ENCODE results near the gene CR1L.
A peak's percentile ranks its signal among the peaks of the same experiment; 100 is the strongest.
"Not testable (repeated sequence)": the region's sequence is repeated elsewhere in the genome, so short reads cannot be mapped to it uniquely, and the experiment has no call there.

The CR1L gene

GRCh38 chr1:207644852-207645634 is at the start of gene CR1L:
TSS of gene CR1L (plus strand) at chr1:207645133. CDS start at chr1:207645234, 101 bp downstream.
- no peak for DNase-seq

GRCh38 chr1:207603777-207604176 is 41.2 kb upstream of the CR1L start:
- no peak for DNase-seq

GRCh38 chr1:207605444-207606361 is 39.2 kb upstream of the CR1L start:
- DNase-seq, result no peak

GRCh38 chr1:207606362-207606755 is 38.6 kb upstream of the CR1L start:
- DNase-seq, result no peak

- no peak for DNase-seq
Measured at GRCh38 chr1:207612762-207613161, 32.2 kb upstream of the CR1L start.

- DNase-seq, result peak; percentile 31
Measured at GRCh38 chr1:207619871-207620542, 24.9 kb upstream of the CR1L start.

DNA sequence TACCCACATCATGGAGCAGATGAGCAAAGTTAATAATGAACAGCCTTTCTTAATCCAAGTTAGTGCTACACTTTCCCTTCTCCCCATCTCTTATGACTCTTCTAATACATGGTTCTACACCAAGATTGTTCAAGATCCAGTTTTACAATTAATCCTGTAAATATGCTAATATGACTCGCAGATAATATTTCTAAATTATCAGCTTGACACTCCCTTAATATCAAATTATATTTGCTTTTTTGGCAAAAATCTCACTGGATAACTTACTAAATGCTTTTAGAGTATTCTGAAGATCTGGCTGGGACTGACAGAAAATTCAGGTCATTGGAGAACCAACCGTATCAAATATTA is 24.4 kb upstream of the CR1L start:
- DNase-seq, result no peak

- DNase-seq, result not testable (repeated sequence)
Measured at GRCh38 chr1:207625504-207626071, 19.3 kb upstream of the CR1L start.

GRCh38 chr1:207626972-207627337 is 18.0 kb upstream of the CR1L start:
- no peak for DNase-seq

DNA sequence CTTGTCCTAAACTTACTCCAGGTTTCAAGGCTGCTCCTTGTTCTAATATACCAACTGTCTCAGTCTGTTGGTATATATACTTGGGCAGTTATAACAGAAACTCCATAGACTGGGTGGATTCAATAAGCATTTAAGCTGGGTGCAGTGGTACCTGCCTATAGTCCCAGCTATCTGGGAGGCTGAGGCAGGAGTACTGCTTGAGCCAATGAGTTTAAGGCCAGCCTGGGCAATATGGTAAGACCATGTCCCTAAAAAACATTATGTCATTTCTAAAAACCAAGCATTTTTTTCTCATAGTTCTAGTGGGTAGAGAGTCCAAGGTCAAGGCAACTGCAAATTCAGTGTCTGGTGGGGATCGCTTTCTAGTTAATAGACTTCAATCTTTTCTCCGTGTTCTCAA is 17.4 kb upstream of the CR1L start:
- DNase-seq, result no peak

- DNase-seq, result no peak
Measured at GRCh38 chr1:207628776-207629175, 16.2 kb upstream of the CR1L start.

GRCh38 chr1:207631137-207631536 is 13.8 kb upstream of the CR1L start:
- DNase-seq, result no peak

GRCh38 chr1:207633226-207633625 is 11.7 kb upstream of the CR1L start:
- no peak for DNase-seq

DNA sequence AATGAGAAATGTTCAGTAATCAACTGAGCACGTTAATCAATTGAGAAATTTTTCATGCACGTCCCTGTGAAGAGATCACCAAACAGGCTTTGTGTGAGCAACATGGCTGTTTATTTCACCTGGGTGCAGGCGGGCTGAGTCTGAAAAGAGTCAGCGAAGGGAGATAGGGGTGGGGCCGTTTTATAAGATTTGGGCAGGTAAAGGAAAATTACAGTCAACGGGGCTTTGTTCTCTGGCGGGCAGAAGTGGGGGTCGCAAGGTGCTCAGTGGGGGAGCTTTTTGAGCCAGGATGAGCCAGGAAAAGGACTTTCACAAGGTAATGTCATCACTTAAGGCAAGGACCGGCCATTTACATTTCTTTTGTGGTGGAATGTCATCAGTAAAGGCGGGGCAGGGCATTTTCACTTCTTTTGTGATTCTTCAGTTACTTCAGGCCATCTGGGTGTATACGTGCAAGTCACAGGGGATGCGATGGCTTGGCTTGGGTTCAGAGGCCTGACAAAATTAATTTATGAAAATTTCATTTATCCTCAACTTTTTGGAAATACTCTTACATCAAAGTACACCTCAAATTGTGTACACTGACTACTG is 11.1 kb upstream of the CR1L start:
- DNase-seq, result not testable (repeated sequence)

GRCh38 chr1:207634293-207634692 is 10.6 kb upstream of the CR1L start:
- not testable (repeated sequence) for DNase-seq

DNA sequence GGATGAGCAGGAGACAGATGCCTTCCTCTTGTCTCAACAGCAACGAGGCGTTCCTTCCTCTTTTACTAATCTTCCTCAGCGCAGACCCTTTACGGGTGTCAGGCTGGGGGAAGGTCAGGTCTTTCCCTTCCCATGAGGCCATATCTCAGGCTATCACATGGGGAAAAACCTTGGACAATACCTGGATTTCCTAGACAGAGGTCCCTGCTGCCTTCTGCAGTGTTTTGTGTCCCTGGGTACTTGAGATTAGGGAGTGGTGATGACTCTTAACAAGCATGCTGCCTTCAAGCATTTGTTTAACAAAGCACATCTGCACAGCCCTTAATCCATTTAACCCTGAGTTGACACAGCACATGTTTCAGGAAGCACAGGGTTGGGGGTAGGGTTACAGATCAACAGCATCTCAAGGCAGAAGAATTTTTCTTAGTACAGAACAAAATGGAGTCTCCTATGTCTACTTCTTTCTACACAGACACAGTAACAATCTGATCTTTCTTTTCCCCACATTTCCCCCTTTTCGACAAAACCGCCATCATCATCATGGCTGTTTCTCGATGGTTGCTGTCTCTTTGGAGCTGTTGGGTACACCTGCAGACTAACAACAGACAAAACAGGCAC is 9.3 kb upstream of the CR1L start:
- not testable (repeated sequence) for DNase-seq

DNA sequence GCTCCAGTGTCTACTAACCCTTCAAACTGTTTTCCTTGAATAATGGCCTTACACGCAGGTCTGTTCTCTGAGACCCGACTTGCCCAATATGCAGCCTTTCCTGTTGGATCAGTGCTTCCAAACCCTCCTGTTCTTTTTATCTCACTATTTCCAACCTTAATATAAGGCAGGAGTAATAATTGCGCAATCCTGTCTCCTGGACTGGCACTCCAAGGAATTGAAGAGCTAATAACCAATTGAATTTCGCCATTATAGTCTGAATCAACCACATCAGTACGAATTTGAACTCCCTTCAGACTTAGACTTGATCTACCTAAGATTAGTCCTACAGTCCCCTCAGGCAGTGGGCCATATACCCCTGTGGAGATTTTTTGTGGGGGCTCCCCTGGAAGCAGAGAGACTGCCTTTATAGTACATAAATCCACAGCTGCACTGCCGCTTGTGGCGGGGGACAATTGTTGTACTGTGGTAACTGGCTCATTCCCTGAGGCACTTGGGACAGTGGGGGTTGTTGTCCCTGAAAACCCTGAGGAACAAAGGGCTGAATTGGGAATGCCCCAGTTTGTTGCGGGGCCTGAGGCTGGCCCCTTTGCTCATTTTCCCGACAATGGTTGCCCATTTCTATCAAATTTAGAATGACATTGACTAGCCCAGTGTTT is 6.3 kb upstream of the CR1L start:
- not testable (repeated sequence) for DNase-seq

GRCh38 chr1:207639362-207639761 is 5.6 kb upstream of the CR1L start:
- DNase-seq, result not testable (repeated sequence)

GRCh38 chr1:207644166-207644851 is 624 bp upstream of the CR1L start:
- DNase-seq, result no peak

- DNase-seq, result no peak
Measured at GRCh38 chr1:207645635-207646081, 725 bp downstream of the CR1L start.

- no peak for DNase-seq
Measured at GRCh38 chr1:207646171-207646570, 1.2 kb downstream of the CR1L start.

All from NCI-H1417 treated with DMSO at 0.1 percent for 48 hours (cell line).